GM18508 (cell line): Measurements from ENCODE around the gene MTCL3.

Experiments used
- ATAC-seq: cut with Tn5 transposase; IDR thresholded peaks from one replicate; pipeline ENCODE4 v1.9.1; 2021; ENCODE audit warnings: moderate number of reproducible peaks; ENCODE audit not compliant: insufficient read depth, unreplicated experiment

Gene MTCL3

DNA sequence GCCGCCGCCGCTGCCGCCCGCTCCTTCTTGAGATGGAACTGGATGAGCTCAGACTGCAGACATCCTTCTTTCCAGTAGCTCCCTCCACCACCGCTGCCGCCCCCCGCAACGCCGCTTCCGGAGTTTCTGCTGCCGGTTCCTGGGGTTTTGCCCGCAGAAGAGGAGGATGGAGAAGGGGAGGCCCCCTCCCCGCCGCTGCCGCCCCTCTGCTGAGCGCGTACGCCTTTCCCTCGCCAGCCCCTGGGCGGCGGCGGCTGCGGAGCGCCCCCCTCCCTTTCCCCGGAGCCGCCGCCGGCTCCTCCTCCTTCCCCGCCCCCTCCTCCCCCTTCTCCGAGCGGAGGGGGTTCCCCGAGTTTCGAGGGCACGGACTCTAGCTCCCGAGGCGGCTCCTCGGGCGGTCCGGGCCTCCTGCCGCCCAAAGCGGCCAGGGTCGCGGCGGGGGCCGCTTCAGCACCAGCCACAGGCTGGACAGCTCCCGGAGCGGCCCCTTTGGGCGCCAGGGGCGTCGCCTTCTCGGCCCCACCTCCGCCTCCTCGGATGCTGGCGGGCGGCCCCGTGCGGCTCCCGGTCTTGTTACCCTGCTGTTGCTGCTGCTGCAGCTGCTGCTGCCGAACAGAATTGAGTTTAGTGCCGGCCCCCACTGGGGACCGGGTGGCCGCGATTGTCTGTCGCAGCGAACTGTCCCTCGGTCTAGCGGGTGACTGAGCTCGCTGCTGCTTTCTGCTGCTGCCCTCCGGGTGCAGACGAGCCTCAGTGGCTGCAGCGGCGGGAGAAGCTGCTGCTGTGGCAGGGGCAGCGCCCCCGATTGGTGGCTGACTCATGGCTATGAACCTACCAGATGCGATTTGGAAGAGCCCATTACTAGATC lies 3.1 kb downstream of the MTCL3 start:
- ATAC-seq: peak; percentile 61

DNA sequence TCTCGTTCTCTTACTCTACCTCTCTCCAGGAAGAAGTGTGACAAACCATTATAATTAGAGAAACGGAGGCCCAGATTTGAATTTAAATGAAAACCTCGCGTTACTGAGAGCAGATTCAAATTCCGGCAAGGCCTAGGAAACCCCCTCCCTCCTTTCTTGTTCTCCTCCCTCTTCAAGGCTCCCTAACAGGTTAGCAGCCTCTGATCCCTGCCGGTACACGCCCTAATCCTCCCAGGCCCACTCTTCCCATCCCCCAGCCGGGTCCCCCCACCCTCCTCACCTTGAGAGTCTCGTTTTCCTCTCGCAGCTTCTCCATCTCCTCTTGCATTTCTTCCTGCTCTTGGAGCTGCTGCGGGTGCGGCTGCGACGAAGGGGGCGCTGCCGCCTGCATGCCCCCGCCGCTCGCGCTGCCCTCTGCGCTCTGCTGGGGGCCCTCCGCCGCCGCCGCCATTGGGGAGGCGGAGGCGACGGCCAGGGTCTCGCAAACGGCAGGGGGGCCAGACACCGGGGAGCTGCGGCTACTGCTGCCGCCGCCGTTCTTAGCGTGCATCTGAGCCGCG lies 3.8 kb downstream of the MTCL3 start:
- no peak for ATAC-seq

GRCh38 chr6:127514773-127515227 lies 4.3 kb downstream of the MTCL3 start:
- ATAC-seq: no peak

DNA sequence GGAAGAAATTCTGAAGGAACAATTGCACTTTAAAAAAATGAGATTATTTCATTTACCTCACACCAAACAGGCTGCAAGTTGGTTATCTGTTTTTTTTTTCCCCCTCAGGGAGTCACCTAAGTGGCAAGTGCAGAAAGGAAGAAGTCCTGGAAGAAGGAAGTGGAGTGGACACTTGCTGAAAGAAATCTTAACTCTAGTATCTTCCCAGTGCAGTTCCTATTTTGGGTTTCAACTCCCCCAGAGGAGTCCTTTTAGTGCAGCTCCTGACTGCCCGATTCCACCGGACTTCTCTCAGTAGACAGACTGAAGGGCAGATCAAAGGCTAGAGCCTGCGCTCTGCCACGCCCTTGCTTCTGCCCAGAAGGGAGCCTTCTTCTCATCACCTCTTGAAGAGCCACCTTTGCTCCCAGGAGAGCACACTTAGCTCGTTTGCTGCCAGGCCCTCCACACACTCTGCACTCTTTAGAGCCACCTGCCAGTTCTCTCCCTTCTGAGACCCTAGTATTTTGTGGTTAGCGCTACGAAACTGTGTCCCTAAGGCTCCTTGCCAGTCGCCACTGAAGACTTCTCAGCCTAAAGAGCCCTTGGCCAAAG lies 4.9 kb downstream of the MTCL3 start:
- ATAC-seq: no peak

DNA sequence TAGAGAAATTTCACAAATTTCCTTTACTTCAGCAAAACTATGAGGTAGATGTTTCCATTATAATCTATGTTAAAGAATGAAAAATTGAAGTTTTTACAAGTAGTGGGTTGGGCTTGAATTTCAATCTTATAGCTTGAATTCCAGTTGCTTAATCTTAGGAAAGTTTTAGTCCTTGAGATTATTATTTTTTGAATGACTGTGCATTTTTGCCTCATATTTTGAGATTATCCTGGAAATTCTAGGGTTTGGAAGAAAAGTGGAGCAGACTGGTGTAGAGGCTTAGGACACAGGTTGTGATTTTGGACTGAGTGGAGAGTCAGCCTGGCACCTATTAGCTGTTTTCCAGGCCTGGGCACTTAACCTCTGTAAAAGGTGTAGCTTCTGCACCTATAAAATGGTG lies 5.7 kb downstream of the MTCL3 start:
- ATAC-seq: no peak

GRCh38 chr6:127510876-127511275 lies 8.3 kb downstream of the MTCL3 start:
- ATAC-seq: no peak

DNA sequence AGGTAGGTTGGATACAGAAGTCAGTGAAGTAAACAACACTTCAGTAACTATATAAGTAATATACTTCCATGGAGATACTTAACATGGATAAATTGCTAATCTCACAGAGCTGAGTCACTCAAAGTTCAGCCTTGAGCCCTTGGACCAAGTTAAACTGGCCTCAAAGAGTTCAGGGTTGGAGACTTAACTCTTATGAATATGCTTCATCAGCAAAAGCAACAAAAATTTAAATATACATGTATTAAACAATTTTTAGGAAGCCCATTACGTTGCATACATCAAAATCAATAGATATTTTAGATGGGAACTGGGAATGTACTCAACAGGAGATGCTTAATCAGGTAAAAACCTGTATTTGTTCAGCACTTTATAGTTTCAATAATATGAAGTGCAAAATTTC lies 12.2 kb downstream of the MTCL3 start:
- ATAC-seq: no peak

- no peak for ATAC-seq
Observed at GRCh38 chr6:127503022-127503421, 16.1 kb downstream of the MTCL3 start.

GRCh38 chr6:127497410-127497809 lies 21.7 kb downstream of the MTCL3 start:
- no peak for ATAC-seq

DNA sequence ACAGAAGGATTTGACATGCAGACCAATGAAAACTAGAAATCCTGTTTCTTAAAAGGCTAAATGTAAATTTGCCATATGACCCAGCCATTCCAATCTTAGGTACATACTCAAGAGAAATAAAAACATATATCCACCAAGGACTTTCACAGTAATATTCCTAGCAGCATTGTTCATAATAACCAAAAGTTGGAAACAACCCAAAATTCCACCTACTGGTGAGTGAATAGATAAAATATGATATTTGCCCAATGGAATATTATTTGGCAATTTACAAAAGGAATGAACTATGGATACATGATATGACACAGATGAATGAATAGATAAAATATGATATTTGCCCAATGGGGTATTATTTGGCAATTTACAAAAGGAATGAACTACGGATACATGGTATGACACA lies 22.7 kb downstream of the MTCL3 start:
- ATAC-seq: no peak

- no peak for ATAC-seq
Observed at GRCh38 chr6:127494240-127494767, 24.8 kb downstream of the MTCL3 start.

DNA sequence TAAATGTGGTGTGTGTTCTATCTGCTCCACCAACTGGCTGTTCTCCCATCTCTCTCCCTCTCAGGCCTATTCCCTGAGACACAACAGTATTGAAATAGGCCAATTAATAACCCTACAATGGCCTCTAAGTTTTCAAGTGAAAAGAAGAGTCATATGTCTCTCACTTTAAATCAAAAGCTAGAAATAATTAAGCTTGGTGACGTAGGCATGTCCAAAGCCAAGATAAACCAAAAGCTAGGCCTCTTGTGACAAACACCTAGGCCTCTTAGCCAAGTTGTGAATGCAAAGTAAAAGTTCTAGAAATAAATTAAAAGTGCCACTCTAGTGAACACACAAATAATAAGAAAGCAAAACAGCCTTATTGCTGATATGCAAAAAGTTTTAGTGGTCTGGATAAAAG lies 29.9 kb downstream of the MTCL3 start:
- no peak for ATAC-seq

- ATAC-seq: no peak
Observed at GRCh38 chr6:127486934-127487333, 32.2 kb downstream of the MTCL3 start.

GRCh38 chr6:127484212-127484863 lies 34.8 kb downstream of the MTCL3 start:
- ATAC-seq: peak; percentile 98

GRCh38 chr6:127483399-127484055 lies 35.6 kb downstream of the MTCL3 start:
- ATAC-seq: peak; percentile 3

DNA sequence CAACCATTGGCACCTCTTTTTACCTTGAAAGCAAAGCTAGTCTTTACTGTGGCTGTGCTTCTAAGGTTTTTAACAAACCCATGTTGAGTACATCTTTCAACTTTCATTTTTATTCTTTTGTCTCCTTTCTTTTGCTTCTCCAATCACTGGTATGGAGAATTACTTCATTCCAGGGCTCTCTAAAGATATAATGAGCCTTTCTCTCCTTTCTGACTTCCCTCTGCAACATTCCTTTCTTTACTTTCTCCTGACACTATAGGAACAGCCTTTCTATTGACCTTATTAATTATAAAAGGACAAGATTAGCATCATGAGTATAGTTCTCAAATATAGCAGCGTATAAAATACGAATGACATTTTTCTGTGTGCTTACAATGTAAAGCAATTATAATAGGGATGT lies 36.8 kb downstream of the MTCL3 start:
- ATAC-seq: no peak

GRCh38 chr6:127481628-127482027 lies 37.5 kb downstream of the MTCL3 start:
- ATAC-seq: no peak

GRCh38 chr6:127481111-127481510 lies 38.0 kb downstream of the MTCL3 start:
- ATAC-seq: no peak

GRCh38 chr6:127477658-127478057 lies 41.5 kb downstream of the MTCL3 start:
- ATAC-seq: no peak

- no peak for ATAC-seq
Observed at GRCh38 chr6:127475823-127476176, 43.3 kb downstream of the MTCL3 start.
